HL-60 (cell line): ENCODE results near the gene BHLHA9.

ENCODE experiments used
- DNase-seq, 2 experiments: peaks; one replicate each; pipeline ENCODE4 v3.0.0-alpha.2; 2010 to 2020; ENCODE audit warnings: low read depth in 1 of 2, low spot score in 1 of 2
- H3K27ac ChIP-seq: fragments of 250-450 bp; sonication (Bioruptor Pico); replicated peaks from 2 replicates; pipeline ENCODE4 v1.5.1; 2020; ENCODE audit warnings: mild to moderate bottlenecking, moderate library complexity
- H3K27me3 ChIP-seq: fragments of 250-450 bp; sonication (Bioruptor Pico); 2 replicates; pipeline ENCODE4 v1.5.1; 2021; ENCODE audit warnings: mild to moderate bottlenecking, moderate library complexity; ENCODE audit not compliant: insufficient read depth, poor library complexity, severe bottlenecking
- H3K4me3 ChIP-seq: replicated peaks from 2 replicates; pipeline ENCODE4 v1.5.1; 2011; ENCODE audit warnings: mild to moderate bottlenecking, control low read depth, low read length; ENCODE audit not compliant: insufficient read depth
- CTCF ChIP-seq: IDR thresholded peaks from one replicate; pipeline ENCODE4 v1.5.1; 2011; ENCODE audit warnings: low read length, control low read depth, inconsistent platforms; ENCODE audit not compliant: insufficient read depth
- GABPA ChIP-seq: IDR thresholded peaks from 2 replicates; pipeline ENCODE4 v1.6.1; 2012; ENCODE audit warnings: low read depth
- POLR2AphosphoS5 ChIP-seq: IDR thresholded peaks from 2 replicates; pipeline ENCODE4 v1.6.1; 2012; ENCODE audit warnings: low read depth
- REST ChIP-seq: IDR thresholded peaks from 2 replicates; pipeline ENCODE4 v1.6.1; 2012; ENCODE audit warnings: low read depth; ENCODE audit not compliant: insufficient replicate concordance
- SPI1 ChIP-seq: IDR thresholded peaks from 2 replicates; pipeline ENCODE4 v1.6.1; 2012; ENCODE audit warnings: low read depth, mild to moderate bottlenecking, borderline replicate concordance

BHLHA9 gene

GRCh38 chr17:1275962-1276736, 5.9 kb downstream of the BHLHA9 start:
- peak; percentile 43 for TF ChIP-seq CTCF
- no peak for TF ChIP-seq POLR2AphosphoS5
- H3K4me3 ChIP-seq: no peak overlapping the region
- DNase-seq: peak in 1 of 2 experiments; percentile 27
- H3K27me3 ChIP-seq: no peaks in the 10 kb centered on the region
- H3K27ac ChIP-seq: no peak overlapping the region

- no peak for DNase-seq
- Histone ChIP-seq H3K27ac (no peak overlapping the region), H3K4me3 (no peak overlapping the region), H3K27me3 (no peaks in the 10 kb centered on the region)
- no peak for TF ChIP-seq SPI1
- no peak for TF ChIP-seq CTCF
- TF ChIP-seq GABPA: no peak
- no peak for TF ChIP-seq POLR2AphosphoS5
- no peak for TF ChIP-seq REST
Observed at GRCh38 chr17:1280652-1281051, 10.4 kb downstream of the BHLHA9 start.

GRCh38 chr17:1286379-1287106, 16.3 kb downstream of the BHLHA9 start:
- H3K27me3 ChIP-seq: no peaks in the 10 kb centered on the region
- H3K27ac ChIP-seq: no peak overlapping the region
- no peak overlapping the region for H3K4me3 ChIP-seq
- TF ChIP-seq REST: no peak
- no peak for DNase-seq

GRCh38 chr17:1289695-1290094, 19.5 kb downstream of the BHLHA9 start:
- Histone ChIP-seq H3K27ac (no peak overlapping the region), H3K4me3 (no peak overlapping the region), H3K27me3 (no peaks in the 10 kb centered on the region)
- no peak for TF ChIP-seq POLR2AphosphoS5
- TF ChIP-seq CTCF: no peak
- no peak for TF ChIP-seq GABPA
- no peak for TF ChIP-seq REST
- no peak for TF ChIP-seq SPI1
- no peak for DNase-seq
